Nephron (organoid): Measurements from ENCODE around the gene FAM216A.

Experiments used
- H3K27ac Mint-ChIP-seq, 3 experiments: 2 replicates each; pipeline ENCODE4 v1.8.0; 2020; ENCODE audit warnings: mixed read lengths in 3 of 3, mild to moderate bottlenecking in 2 of 3, moderate library complexity in 1 of 3
- H3K27me3 Mint-ChIP-seq: 2 replicates; pipeline ENCODE4 v1.8.0; 2021; ENCODE audit warnings: low read depth, mild to moderate bottlenecking, moderate library complexity, mixed read lengths
- H3K36me3 Mint-ChIP-seq: 2 replicates; pipeline ENCODE4 v1.8.0; 2020; ENCODE audit warnings: low read depth, mixed read lengths
- H3K4me1 Mint-ChIP-seq: 2 replicates; pipeline ENCODE4 v1.8.0; 2020; ENCODE audit warnings: mixed read lengths
- H3K4me3 Mint-ChIP-seq, 3 experiments: 2 replicates each; pipeline ENCODE4 v1.8.0; 2020; ENCODE audit warnings: mild to moderate bottlenecking in 3 of 3, mixed read lengths in 3 of 3, moderate library complexity in 2 of 3
- H3K9me3 Mint-ChIP-seq: 2 replicates; pipeline ENCODE4 v1.8.0; 2020; ENCODE audit warnings: mixed read lengths
- TF ChIP-seq, protein P1 (sequence below), 3 experiments: fragments of 200-600 bp; sonication (generic); IDR thresholded peaks; one replicate each; pipeline ENCODE4 v1.5.0; 2021; ENCODE audit warnings: antibody characterized with exemption in 3 of 3; ENCODE audit not compliant: unreplicated experiment in 3 of 3

Gene FAM216A

GRCh38 chr12:110536834-110537604 lies 68.4 kb downstream of the FAM216A start:
- H3K27me3 Mint-ChIP-seq: no peaks in the 10 kb centered on the region
- peaks cover 15% of the 10 kb centered on the region for H3K4me1 Mint-ChIP-seq
- H3K36me3 Mint-ChIP-seq: peaks cover 30% of the 10 kb centered on the region
- TF ChIP-seq, protein P1, sequence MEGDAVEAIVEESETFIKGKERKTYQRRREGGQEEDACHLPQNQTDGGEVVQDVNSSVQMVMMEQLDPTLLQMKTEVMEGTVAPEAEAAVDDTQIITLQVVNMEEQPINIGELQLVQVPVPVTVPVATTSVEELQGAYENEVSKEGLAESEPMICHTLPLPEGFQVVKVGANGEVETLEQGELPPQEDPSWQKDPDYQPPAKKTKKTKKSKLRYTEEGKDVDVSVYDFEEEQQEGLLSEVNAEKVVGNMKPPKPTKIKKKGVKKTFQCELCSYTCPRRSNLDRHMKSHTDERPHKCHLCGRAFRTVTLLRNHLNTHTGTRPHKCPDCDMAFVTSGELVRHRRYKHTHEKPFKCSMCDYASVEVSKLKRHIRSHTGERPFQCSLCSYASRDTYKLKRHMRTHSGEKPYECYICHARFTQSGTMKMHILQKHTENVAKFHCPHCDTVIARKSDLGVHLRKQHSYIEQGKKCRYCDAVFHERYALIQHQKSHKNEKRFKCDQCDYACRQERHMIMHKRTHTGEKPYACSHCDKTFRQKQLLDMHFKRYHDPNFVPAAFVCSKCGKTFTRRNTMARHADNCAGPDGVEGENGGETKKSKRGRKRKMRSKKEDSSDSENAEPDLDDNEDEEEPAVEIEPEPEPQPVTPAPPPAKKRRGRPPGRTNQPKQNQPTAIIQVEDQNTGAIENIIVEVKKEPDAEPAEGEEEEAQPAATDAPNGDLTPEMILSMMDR (IDR thresholded peaks at IDR 0.05; ENCODE audit: unreplicated experiment in 3 of 3): no peak
- H3K27ac Mint-ChIP-seq: peak overlapping the region in 1 of 3 experiments; percentile 52
- H3K9me3 Mint-ChIP-seq: no peaks in the 10 kb centered on the region
- no peak overlapping the region for H3K4me3 Mint-ChIP-seq

GRCh38 chr12:110537605-110538409 lies 69.2 kb downstream of the FAM216A start:
- Mint-ChIP-seq H3K36me3 (peaks cover 32% of the 10 kb centered on the region), H3K27me3 (no peaks in the 10 kb centered on the region), H3K4me1 (peaks cover 16% of the 10 kb centered on the region), H3K9me3 (no peaks in the 10 kb centered on the region), H3K27ac (peak overlapping the region in 1 of 3 experiments; percentile 52), H3K4me3 (no peak overlapping the region)
- TF ChIP-seq, protein P1 (IDR thresholded peaks at IDR 0.05; ENCODE audit: unreplicated experiment in 3 of 3): no peak

DNA sequence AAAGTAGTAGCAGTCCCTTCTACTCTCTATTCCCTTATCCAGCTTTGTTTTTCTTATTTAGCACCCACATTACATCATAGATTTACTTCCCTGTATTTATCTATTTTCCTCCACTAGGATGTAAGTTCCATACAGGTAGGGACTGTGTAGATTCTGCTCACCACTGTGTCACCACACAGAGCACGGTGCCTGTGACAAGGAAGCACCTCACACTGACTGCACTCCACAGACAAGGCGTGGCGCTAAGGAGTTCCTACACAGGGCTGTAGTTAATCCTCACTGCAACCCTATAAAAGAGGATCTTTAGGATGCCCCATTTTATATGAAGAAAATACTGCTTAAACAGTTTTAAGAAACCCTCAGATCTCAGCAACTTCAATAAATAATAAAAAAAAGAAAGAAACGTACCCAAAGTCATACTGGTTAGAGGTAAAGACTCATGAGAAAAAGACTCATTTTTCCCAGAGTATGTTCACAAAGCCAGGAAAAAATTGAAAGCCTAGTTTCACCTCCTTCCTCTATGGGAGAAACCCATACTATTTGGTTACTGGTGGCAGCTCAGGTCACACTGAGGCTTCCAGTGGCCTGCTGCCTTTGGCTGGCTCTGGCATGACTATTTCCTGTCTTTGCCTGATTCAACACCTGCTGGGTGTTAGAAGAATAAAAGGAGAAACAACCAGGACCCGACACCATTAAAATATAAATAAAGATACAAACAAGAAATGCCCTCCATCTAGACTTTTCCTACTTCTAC lies 70.4 kb downstream of the FAM216A start:
- Mint-ChIP-seq H3K9me3 (no peaks in the 10 kb centered on the region), H3K4me1 (peaks cover 27% of the 10 kb centered on the region), H3K36me3 (peaks cover 39% of the 10 kb centered on the region), H3K4me3 (no peak overlapping the region), H3K27me3 (no peaks in the 10 kb centered on the region), H3K27ac (peak overlapping the region in 1 of 3 experiments; percentile 6)
- TF ChIP-seq, protein P1 (IDR thresholded peaks at IDR 0.05; ENCODE audit: unreplicated experiment in 3 of 3): no peak
